Measurements from ENCODE around the gene RBM23.

GRCh38 chr14:22892488-22892887 lies 26.5 kb downstream of the RBM23 start:
- TF ChIP-seq CTCF (optimal IDR thresholded peaks at IDR 0.05 in 1 of 3, IDR thresholded peaks at IDR 0.05 in 1 of 3, conservative IDR thresholded peaks at IDR 0.05 in 1 of 3; ENCODE audit: extremely low read depth in 1 of 3, insufficient read depth in 2 of 3, low read length in 3 of 3): no peak
- no peak for TF ChIP-seq EZH2 (IDR thresholded peaks at IDR 0.05; ENCODE audit: low read length)
